Testis (tissue), 2 donors: ENCODE data around the gene CHST9.

Experiments
- CTCF ChIP-seq, 3 experiments: fragments of 450-650 bp in 2 of 3; fragments of 200-600 bp in 1 of 3; sonication (generic) in 1 of 3; IDR thresholded peaks; one replicate each; pipeline ENCODE4 v1.5.1; 2016 to 2019; ENCODE audit warnings: antibody characterized with exemption in 3 of 3, mild to moderate bottlenecking in 2 of 3, moderate library complexity in 1 of 3
- POLR2A ChIP-seq: fragments of 450-650 bp; IDR thresholded peaks from one replicate; pipeline ENCODE4 v1.6.1; 2017; ENCODE audit warnings: antibody characterized with exemption, mild to moderate bottlenecking, moderate library complexity

DNA sequence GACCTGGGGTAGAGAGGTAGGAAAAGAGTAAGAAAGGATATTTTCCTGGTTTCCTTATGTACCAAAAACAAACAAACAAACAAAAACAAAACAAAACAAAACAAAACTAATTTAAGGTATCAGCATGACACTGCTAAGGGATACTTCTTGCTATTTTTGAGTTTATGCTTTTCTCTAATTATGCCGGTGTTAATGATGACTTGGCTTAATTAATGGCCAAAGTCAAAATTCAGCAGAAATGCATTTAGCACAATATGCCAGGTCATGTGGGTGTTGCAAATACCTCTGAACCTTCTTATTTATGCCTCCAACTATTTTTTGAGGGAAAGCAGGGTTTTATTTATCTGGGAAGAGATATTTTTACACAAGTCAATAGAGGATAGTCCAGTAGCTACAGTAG is 3.2 kb upstream of the CHST9 start:
- TF ChIP-seq CTCF (IDR thresholded peaks at IDR 0.05) (no peak), POLR2A (no peak)
